ENCODE data around the gene MEF2C. TPM values are rescaled to one million over a fixed set of nuclear protein-coding genes. Genes with fewer than 3 reads are reported as not detected.
A peak's percentile ranks its signal among the peaks of the same experiment; 100 is the strongest.

Gene MEF2C
- total RNA-seq, 1 experiment from 2014 or later: 1.7 TPM

GRCh38 chr5:88889189-88890069 lies 6.4 kb upstream of the MEF2C start:
- ChIA-PET POLR2A (interaction anchor here (0.6 kb wide), 1 partner anchor 26 kb away, joined by 3 read pairs; no protein-coding TSS in a partner anchor), CTCF (interaction anchor here (0.6 kb wide), 2 partner anchors 825 to 1376 kb away, joined by 3 read pairs; no protein-coding TSS in a partner anchor)
- H3K27ac Mint-ChIP-seq: no peak overlapping the region
- H3K9me3 Mint-ChIP-seq: no peaks in the 10 kb centered on the region
- peaks cover 25% of the 10 kb centered on the region for H3K4me1 Mint-ChIP-seq
- peak overlapping the region; percentile 91 for H3K4me3 Mint-ChIP-seq
- peaks cover 47% of the 10 kb centered on the region for H3K27me3 Mint-ChIP-seq (ENCODE audit: low read depth)
- peak; percentile 71 for ATAC-seq
- no peaks in the 10 kb centered on the region for H3K36me3 Mint-ChIP-seq
- peak; percentile 54 for DNase-seq (ENCODE audit: low spot score)
- TF ChIP-seq MLX (CRISPR knock-in tag; IDR thresholded peaks at IDR 0.05) (no peak), SMAD4 (CRISPR knock-in tag; IDR thresholded peaks at IDR 0.05) (no peak), E2F4 (CRISPR knock-in tag; IDR thresholded peaks at IDR 0.05; ENCODE audit: borderline replicate concordance, low read depth) (no peak), PRRX2 (CRISPR knock-in tag; IDR thresholded peaks at IDR 0.05) (no peak), CREB1 (CRISPR knock-in tag; IDR thresholded peaks at IDR 0.05) (no peak), ESRRA (CRISPR knock-in tag; IDR thresholded peaks at IDR 0.05; ENCODE audit: borderline replicate concordance) (0 out of 2 replicates have a peak, but pooled peaks have one; percentile 29), RORB (CRISPR knock-in tag; IDR thresholded peaks at IDR 0.05) (no peak), ZNF512 (CRISPR knock-in tag; IDR thresholded peaks at IDR 0.05; ENCODE audit: borderline replicate concordance) (0 out of 2 replicates have a peak, but pooled peaks have one; percentile 23), FOXP1 (CRISPR knock-in tag; IDR thresholded peaks at IDR 0.05; ENCODE audit: borderline replicate concordance) (no peak), CTCF (IDR thresholded peaks at IDR 0.05) (no peak), ZNF416 (CRISPR knock-in tag; IDR thresholded peaks at IDR 0.05) (no peak), MYBL2 (CRISPR knock-in tag; IDR thresholded peaks at IDR 0.05) (peak; percentile 66; the same call in 1 of the 2 replicates), ATF1 (CRISPR knock-in tag; IDR thresholded peaks at IDR 0.05) (no peak), PREB (CRISPR knock-in tag; IDR thresholded peaks at IDR 0.05; ENCODE audit: borderline replicate concordance) (no peak), GABPB1 (CRISPR knock-in tag; IDR thresholded peaks at IDR 0.05) (no peak), TCF7 (CRISPR knock-in tag; IDR thresholded peaks at IDR 0.05; ENCODE audit: low read depth) (no peak), ELF4 (CRISPR knock-in tag; IDR thresholded peaks at IDR 0.05; ENCODE audit: low read depth) (no peak), FOXP4 (CRISPR knock-in tag; IDR thresholded peaks at IDR 0.05) (0 out of 2 replicates have a peak, but pooled peaks have one; percentile 45), HMGXB4 (CRISPR knock-in tag; IDR thresholded peaks at IDR 0.05) (no peak), SMAD3 (CRISPR knock-in tag; IDR thresholded peaks at IDR 0.05; ENCODE audit: borderline replicate concordance) (no peak), PRDM15 (CRISPR knock-in tag; IDR thresholded peaks at IDR 0.05) (no peak), FOXK1 (CRISPR knock-in tag; IDR thresholded peaks at IDR 0.05) (peak; percentile 72)
